HG03457 (cell line): Measurements from ENCODE around the gene COX8C.
"Not testable (repeated sequence)": the region's sequence is repeated elsewhere in the genome, so short reads cannot be mapped to it uniquely, and the experiment has no call there.

Source experiments
- ATAC-seq: cut with Tn5 transposase; IDR thresholded peaks from one replicate; pipeline ENCODE4 v1.9.1; 2021; ENCODE audit warnings: moderate number of reproducible peaks; ENCODE audit not compliant: unreplicated experiment

The COX8C gene

DNA sequence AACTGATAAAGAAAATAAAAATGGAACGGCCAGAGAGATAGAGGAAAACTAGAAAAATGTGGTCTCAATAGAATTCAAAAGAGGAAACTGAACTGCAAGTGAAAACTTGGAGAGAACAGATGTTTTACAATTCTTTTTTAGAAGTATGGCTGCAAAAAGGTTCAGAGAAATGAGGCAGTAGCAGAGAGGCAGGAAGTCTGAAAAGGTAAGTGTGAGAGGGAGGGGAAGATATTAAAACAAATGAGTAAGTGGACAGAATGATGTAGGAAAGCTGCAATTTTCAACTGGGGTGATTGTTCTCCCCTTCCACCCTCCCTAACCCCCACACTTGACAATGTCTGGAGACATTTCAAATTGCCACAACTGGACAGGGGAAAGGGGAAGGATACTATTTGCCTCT, 27.0 kb upstream of the COX8C start:
- ATAC-seq, result no peak

DNA sequence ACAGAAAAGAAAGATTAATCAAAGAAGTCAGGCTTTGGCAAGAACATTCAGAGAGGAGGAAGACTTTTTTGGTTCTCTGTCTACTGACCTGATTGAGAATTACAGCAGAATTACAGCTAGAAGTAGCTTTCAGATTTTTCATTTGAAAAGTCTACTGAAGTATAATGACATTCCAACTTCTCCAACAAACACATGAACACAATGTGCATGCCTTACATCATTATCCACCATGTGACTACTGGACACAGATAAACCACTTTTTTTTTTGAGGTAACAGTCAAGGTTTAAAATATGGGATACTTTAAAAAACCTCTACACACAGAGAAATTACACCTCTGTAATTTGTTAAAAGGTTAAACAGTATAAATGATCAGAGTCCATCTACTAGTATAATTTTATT, 26.5 kb upstream of the COX8C start:
- no peak for ATAC-seq

DNA sequence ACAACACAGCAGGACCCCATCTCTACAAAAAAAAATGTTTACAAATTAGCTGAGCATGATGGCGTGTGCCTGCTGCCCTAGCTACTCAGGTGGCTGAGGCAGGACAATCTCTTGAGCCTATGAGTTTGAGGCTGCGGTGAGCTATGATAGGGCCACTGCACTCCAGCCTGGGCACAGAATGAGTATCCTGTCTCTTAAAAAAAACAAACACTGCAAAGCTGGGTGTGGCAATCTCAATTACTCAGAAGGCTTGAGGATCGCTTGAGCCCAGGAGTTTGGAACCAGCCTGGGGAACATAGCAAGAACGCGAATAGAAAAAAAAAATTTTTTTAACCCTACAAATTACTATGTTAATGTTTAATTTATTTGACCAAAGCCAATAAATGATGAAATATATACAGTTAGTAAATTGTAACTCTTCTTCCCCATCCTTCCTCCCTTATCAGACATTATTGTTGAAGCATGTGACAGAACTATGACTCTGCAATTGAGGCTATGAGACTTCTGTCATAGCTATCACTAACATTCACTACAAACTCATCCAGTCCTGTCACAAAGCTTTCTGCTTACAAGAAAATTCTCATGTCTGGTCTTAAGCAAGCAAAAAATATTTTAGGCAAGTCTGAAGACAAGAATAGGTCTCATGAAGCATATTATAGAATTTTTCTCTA, 23.9 kb upstream of the COX8C start:
- no peak for ATAC-seq

DNA sequence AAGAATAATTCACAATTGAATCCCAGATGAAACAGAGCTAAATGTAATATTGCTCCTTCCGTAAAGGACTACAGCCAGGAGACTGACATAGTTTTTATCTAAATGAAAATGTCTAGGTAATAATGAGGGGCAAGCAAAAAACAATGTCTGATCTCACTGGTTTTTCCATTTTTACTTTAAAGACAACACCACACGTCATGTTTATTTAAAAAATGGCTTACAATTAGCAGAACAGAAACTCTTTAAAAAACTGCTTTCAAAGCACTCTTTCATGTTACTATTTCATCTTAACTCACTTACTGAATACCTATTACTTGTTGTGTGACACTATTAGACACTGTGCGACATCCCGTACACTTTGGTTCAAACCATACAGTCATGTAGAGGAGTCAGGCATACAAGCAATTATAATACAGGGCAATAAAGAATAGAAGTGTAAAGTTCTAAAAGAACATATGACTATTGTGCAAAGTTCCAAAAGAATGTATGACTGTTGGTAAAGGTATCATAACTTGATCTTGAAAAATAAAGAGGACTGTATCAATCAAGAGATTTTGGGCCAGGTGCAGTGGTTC, 23.3 kb upstream of the COX8C start:
- no peak for ATAC-seq

DNA sequence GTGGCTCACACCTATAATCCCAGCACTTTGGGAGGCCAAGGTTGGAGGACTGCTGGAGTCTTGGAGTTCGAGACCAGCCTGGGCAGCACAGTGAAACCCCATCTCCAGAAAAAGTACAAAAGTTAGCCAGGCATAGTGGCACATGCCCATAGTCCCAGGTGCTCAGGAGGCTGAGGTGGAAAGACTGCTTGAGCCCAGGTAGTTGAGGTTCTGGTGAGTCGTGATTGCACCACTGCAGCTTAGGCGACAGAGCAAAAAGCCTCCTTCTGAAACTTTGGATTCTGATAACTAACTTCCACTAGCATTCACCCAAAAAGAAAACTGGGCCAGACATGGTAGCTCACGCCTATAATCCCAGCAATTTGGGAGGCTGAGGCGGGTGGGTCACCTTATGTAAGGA, 20.8 kb upstream of the COX8C start:
- ATAC-seq, result no peak

DNA sequence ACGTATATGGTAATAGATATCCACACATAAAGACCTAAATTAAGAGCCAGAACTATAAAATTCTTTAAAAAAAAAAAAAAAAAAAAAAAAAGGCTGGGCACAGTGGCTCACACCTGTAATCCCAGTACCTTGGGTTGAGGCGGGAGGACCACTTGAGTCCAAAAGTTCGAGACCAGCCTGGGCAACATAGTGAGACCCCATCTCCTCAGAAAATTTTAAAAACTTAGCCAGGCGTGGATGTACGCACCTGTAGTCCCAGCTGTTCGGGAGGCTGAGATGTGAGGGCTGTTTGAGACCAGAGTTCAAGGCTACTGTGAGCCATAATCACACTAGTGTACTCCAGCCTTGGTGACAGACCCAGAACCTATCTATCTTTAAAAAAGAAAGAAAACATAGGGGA, 18.4 kb upstream of the COX8C start:
- no peak for ATAC-seq

DNA sequence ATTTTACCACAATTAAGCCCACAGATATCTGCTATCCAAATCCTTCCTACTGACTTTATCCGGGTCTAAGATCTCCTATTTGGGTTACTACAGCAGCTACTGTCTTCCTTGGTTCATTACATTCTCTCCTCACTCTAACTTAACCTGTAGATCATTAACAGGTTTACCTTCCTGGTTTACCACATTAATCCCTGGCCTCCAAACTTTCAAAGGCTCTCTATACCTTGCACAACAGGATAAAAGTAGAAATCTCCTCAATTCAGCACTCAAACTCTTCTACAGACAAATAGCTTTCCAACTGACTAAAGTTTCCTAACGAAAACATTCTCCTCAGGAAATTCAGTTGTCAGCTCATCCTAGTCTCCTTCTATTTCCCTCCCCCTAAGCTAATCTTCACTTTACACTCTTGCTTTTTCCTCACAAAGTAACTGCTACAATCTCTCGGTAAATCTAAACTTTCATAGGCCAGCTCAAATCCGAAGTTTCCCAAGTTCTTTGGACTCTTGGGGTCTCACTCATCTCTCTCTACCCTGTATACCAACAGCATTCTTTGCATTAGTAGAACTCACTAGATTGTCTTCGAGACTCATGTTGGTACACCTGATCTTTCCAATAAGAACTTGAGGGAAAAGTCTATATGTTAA, 16.9 kb upstream of the COX8C start:
- ATAC-seq, result no peak

DNA sequence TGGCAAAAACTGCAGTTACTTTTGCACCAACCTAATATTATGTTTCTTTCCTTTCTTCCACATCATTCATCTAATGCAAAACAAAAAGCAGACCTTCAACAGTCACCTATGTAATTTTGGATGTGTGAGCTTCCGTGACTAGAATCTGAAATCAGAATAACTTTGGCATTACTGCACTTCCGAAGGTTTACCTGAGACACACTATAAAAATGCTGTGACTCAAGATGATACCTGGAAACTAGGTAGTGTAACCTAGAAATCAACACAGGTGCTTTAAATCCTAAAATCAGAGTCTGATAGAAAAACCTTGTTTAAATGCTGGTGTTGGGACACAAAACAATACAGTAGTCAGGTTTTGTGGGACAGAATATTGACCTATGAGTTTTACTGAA, 16.4 kb upstream of the COX8C start:
- no peak for ATAC-seq

DNA sequence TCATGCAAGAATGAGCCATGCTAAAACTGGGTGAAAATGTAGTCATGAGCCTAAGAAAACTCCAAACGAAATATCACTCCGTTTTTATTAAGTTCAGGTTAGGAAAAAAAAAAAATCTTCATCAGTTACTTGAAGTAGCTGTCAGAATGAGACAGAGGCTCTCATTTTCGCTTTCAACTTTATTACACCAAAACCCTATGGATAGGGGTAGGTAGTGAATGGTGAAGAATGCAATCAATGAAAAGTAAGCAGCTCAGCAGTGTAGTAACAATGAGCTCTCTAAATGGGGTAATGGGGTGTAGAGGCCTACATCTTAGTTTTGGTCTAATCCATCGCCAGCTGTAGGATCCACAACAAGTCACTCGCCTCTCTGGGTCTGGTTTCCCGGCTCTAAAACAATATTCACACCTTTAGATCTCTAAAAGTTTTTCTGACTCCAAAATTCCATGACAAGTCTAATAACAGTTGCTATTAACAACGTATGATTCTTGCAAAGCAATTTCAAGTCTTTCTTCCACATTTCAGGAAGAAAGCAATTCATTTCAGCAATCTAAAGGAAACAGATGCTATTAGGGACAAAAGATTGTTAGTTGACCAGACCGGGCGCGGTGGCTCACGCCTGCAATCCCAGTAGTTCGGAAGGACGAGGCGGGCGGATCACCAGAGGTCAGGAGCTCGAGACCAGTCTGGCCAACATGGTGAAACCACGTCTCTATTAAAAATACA, 15.8 kb upstream of the COX8C start:
- ATAC-seq, result no peak

DNA sequence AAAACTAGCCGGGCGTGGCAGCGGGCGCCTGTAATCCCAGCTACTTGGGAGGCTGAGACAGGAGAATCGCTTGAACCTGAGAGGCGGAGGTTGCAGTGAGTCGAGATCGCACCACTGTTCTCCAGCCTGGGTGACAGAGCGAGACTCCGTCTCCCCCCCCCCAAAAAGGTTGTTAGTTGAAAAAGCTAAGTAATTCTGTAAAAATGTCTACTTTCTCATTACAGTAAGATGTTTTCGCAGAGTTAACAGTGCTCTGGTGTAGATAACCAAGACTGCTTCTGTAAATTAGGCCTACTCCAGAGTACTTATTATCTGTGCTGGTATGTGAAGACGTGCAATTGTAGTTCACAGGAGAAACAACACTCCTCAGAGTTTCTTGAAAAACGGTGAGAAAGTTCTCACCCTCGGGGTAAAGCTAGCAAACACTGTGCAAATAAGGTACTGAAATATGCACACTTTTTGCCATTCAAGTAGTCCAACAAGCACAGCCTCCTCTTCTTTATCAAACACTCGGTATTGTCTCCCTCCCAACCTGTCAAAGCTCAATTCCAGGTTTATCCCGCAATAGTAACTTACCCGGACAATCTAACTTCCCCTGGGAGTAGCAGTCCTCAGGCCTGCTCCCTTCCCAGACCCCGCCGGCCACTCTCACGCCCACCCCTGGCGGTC, 15.1 kb upstream of the COX8C start:
- ATAC-seq, result no peak

DNA sequence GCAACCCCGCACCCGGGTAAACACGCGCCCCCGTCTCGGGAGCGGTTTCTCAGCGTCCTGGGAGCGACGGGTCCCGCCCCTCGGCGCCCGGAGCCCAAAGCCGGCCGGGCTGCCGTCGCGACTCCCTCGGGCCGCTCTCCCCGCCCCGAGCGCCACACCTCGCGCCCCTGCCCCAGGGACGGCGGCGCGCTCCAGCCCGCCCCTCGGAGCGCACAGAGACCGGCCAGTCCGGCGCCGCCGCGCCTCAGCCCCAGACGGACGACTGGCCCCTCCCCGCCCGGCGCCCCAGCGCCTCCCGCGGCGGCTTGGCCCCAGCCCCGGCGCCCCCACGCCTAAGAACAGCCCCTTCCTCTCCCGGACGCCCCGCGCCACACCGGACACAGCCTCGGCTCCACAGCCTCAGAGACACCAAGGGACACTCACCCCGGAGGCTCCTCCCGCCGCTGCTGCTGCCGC, 14.6 kb upstream of the COX8C start:
- ATAC-seq, result peak; percentile 49

DNA sequence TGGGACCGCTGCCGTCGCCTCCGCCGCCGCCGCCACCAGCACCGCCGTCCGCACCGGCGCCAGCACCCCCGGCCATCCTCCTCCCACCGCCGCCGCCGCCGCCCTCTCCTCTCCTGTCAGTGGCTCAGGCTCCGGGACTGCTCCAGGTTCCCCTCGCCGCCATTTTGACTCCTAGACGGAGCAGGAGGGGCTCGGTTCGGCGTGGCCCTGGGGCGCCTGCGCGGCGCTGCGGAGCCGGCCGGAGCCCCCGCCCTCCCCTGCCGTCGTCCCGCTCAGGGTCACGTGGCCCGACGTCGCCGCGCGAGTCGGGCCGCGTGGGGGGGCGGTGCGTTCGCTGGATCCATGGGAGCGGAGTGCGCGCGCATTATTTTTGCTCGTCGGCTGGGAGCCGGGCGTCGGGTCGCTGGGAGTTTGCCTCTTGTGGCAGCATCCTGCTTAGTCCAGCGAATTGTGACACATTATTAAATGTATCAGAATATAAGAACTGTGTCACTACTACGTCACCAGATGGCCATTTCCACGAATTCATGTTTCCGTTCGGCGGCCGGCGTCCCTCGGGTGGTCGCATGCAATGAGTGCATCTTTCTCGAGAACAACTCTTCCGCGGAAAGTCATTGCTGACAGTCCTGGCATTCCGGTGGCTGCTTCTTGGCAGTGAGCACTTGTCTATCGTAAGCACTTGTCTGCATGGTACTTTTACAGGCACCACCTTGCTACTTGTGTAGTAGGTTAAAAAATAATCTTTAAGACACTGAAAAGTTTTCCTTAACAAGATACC, 13.9 kb upstream of the COX8C start, which contains the start of gene BTBD7:
TSS of gene BTBD7 (minus strand) at position 184 of the 778 bp plus-strand sequence. CDS start 36,985 bp downstream, outside the sequence.
- ATAC-seq, result peak; percentile 62

DNA sequence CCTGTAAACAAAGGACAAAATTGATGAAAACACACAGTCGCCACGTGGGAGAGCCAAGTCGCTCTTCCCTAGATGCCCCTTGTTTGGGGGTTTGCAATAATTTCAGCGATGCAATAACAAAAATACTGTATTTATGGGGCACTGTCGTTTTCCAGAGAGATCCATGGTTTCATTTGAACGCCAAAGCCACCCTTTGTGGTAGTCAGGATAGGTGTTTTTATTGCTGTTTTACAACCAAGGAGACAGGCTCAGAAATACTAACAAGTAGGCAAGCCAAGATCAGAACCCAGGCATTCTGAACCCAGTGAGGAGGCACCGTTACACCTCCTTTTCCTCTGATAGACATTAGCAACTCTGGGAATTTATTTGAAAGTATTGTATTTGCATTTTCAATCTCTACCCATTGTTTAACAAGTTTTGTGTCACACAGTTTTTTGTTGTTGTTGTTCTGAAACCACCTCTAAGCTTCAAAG, 13.3 kb upstream of the COX8C start:
- no peak for ATAC-seq

DNA sequence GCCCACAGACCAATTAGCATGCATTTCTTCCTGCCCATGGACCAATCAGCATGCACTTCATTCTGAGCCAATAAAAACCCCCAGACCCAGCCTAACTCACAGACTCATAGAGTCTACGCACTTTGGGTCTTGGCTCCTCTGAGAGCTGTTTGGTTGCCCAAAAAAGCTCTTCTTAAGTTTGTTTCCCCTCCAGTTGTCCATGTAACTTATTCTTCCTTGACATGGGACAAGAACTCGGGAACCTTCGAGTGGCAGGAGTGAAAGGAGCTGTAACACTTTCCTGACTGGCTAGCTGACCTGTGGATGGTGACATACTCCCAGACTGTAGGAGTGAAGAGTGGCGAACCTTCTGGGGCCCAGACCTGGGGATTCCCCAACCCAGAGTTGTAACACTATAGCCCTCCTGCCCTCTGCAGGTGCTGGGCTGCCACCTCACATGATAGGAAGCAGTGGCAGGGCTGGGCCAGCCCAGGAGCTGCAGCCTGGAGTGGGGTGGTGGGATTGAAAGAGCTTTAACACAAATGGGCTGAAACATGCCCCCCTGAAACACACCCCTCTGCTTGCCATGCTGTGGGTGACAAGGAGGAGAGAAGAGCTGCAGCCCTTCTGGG, 9.7 kb upstream of the COX8C start:
- ATAC-seq, result no peak

DNA sequence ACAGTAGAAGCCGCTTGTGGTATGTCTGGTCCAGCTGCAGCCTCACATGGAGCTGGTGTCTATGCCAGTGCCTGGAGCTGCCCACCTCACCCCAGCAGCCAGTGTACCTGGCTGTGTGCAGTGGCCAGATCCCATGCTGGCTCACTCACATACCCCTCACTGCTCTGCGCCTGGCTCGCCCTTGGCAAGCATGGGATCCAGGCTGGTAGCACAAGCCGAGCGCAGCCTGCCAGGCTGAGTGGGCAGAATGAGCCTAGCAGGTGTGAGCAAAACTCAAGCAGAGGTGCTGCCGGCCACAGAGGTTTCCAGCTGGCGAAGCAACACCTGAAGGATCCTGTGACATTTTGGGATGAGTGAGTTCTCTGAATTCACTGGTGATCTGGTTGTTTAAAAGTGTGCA, 9.1 kb upstream of the COX8C start:
- ATAC-seq, result no peak

DNA sequence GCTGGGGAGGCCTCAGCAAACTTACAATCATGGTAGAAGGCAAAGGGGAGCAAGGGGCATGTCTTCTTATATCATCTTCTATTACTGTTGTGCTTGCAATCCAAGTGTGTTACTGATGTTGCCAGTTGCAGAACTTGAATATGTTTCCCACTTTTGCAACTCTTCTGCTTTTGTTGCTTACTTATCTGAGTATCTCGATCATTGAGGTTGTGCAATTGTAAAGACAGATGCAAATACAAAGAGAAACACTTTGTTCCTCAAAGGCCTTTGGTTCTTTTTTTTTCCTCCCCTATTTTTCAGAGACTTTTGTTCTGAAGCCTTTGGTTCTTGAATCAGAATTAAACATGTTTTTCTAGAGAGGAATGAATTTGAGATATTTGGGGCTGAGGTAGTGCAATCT, 3.7 kb upstream of the COX8C start:
- ATAC-seq, result no peak

DNA sequence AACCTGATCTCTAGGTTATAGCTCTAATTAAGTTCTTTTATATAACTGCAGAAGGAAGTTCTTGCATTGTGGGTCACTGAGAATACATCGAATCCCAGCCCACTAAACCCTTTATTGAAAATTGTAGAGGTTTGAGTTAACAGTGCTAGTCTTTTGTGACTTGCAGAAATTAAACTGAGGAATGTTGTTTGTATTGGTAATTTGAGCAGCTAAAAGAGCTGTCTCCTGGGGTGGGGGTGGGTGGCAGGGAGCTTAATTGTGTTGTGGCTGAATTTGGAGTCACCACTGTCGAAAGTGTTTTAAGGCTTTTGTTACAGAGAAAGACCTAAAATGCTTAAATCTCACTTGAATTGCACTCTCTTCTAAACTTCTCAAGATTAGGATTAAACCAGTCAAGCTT, 3.2 kb upstream of the COX8C start:
- no peak for ATAC-seq

DNA sequence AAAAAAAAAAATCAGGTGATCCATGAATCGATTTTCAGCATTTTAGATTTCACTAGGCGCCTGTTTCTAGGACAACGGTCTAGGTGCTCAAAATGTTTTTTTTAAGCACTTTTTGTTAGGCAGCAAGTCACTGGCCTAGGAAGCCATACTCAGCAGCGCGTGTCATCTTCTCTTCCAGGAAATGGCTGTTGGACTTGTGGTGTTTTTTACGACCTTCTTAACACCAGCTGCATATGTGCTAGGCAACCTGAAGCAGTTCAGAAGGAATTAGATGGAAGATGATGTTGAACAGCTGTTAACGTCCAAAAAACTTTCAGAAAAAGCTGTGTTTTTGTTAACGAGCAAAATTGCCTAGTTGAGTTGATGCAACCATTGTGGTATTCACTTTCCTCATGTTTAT, 868 bp downstream of the COX8C start:
- ATAC-seq, result no peak

DNA sequence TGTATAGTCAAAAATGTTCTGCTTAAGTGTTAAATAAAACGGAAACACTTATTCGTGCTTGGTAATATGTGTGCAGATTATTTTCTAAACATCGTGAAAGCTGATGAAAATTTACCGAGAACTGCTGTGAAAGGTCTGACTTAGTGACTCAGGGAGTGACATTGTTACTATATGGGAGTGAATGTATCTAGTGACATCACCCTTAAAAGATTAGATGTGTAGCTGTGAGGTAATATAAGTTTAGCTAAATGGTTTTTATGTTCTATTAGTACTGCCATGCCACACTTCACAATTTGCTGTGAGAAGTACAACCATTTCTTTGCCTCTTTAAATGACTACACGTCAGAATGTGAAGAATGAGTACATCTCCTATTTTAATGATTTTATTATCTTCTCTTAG, 1.3 kb downstream of the COX8C start:
- ATAC-seq, result no peak

DNA sequence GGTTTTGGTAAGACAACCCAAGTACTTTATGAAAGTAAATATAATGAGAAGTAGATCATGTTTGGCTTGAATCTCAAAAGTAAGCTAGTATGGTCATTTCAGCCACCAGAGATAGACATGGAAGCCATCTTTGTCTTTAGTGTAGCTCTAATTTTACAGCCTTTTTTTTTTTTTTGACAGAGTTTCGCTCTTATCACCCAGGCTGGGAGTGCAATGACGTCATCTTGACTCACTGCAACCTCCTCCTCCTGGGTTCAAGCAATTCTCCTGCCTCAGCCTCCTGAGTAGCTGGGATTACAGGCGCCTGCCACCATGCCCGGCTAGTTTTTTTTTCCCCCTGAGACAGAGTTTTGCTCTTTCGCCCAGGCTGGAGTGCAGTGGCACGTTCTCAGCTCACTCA, 7.9 kb downstream of the COX8C start:
- ATAC-seq, result not testable (repeated sequence)
